Mesodermal cell (in vitro differentiated cells): ENCODE results near the gene MEMO1.
A peak's percentile ranks its signal among the peaks of the same experiment; 100 is the strongest.

Experiments
- H3K27ac ChIP-seq: 2 replicates; pipeline ENCODE4 v1.7.0; 2013; ENCODE audit warnings: mild to moderate bottlenecking, low read depth, low read length, moderate library complexity; ENCODE audit not compliant: severe bottlenecking
- H3K36me3 ChIP-seq: 2 replicates; pipeline ENCODE4 v1.7.1; 2013; ENCODE audit warnings: mild to moderate bottlenecking, low read length, moderate library complexity; ENCODE audit not compliant: control insufficient read depth, insufficient read depth
- H3K4me1 ChIP-seq: one replicate; pipeline ENCODE4 v1.7.1; 2013; ENCODE audit warnings: mild to moderate bottlenecking, low read length; ENCODE audit not compliant: insufficient read depth, control insufficient read depth, poor library complexity, severe bottlenecking
- H3K4me3 ChIP-seq: 2 replicates; pipeline ENCODE4 v1.7.0; 2013; ENCODE audit warnings: low read length, control low read depth, mild to moderate bottlenecking; ENCODE audit not compliant: insufficient read depth, poor library complexity, severe bottlenecking; ENCODE audit errors: extremely low read depth
- H3K9me3 ChIP-seq: 2 replicates; pipeline ENCODE4 v1.7.1; 2013; ENCODE audit warnings: mild to moderate bottlenecking, low read length, moderate library complexity; ENCODE audit not compliant: control insufficient read depth
- WGBS, 2 experiments: methylation state at CpG; one replicate each; pipeline ENCODE4 v1.1.5; 2013; ENCODE audit warnings: missing lambda C conversion rate in 2 of 2; ENCODE audit not compliant: insufficient coverage in 2 of 2; 5-methylcytosine and 5-hydroxymethylcytosine counted together

The MEMO1 gene

GRCh38 chr2:31997653-31998052, 13.2 kb downstream of the MEMO1 start:
- WGBS, 2 experiments, result 82 to 100% methylated on average over 2 to 3 of the region's 3 CpGs
- H3K9me3 ChIP-seq, result no peaks in the 10 kb centered on the region
- H3K27ac ChIP-seq, result no peak overlapping the region
- no peak overlapping the region for H3K4me3 ChIP-seq
- peaks cover 7% of the 10 kb centered on the region for H3K36me3 ChIP-seq
- H3K4me1 ChIP-seq, result no peaks in the 10 kb centered on the region

- WGBS, 2 experiments, result 96 to 98% methylated on average over 6 of the region's 6 CpGs
- H3K9me3 ChIP-seq, result no peaks in the 10 kb centered on the region
- H3K36me3 ChIP-seq, result peaks cover 3% of the 10 kb centered on the region
- H3K4me1 ChIP-seq, result no peaks in the 10 kb centered on the region
- no peak overlapping the region for H3K4me3 ChIP-seq
- no peak overlapping the region for H3K27ac ChIP-seq
These were observed 14.1 kb downstream of the MEMO1 start for GRCh38 chr2:31996571-31997150.

- no peak overlapping the region for H3K4me3 ChIP-seq
- WGBS, 2 experiments, result 88 to 93% methylated on average over 3 to 4 of the region's 4 CpGs
These were observed 17.9 kb downstream of the MEMO1 start for GRCh38 chr2:31992934-31993333.

GRCh38 chr2:31992025-31992579, 18.7 kb downstream of the MEMO1 start:
- Histone ChIP-seq H3K27ac (no peak overlapping the region), H3K4me1 (no peaks in the 10 kb centered on the region), H3K9me3 (no peaks in the 10 kb centered on the region), H3K36me3 (no peaks in the 10 kb centered on the region), H3K4me3 (no peak overlapping the region)
- WGBS, 2 experiments, result 100% methylated on average over 1 to 2 of the region's 3 CpGs

More at GRCh38 chr2:31992934-31993333, 17.9 kb downstream of the MEMO1 start:
- H3K4me1 ChIP-seq, result no peaks in the 10 kb centered on the region
- H3K27ac ChIP-seq, result no peak overlapping the region
- H3K9me3 ChIP-seq, result no peaks in the 10 kb centered on the region
- no peaks in the 10 kb centered on the region for H3K36me3 ChIP-seq

- 85 to 87% methylated on average over 3 of the region's 4 CpGs for WGBS, 2 experiments
- no peaks in the 10 kb centered on the region for H3K36me3 ChIP-seq
- H3K9me3 ChIP-seq, result no peaks in the 10 kb centered on the region
- no peaks in the 10 kb centered on the region for H3K4me1 ChIP-seq
- no peak overlapping the region for H3K27ac ChIP-seq
- no peak overlapping the region for H3K4me3 ChIP-seq
These were observed 20.9 kb downstream of the MEMO1 start for GRCh38 chr2:31989946-31990345.

- no CpG with 5 or more reads among the region's 2 CpGs for WGBS, 2 experiments
- H3K27ac ChIP-seq, result no peak overlapping the region
- no peaks in the 10 kb centered on the region for H3K9me3 ChIP-seq
- H3K4me1 ChIP-seq, result no peaks in the 10 kb centered on the region
- H3K36me3 ChIP-seq, result no peaks in the 10 kb centered on the region
- no peak overlapping the region for H3K4me3 ChIP-seq
These were observed 23.2 kb downstream of the MEMO1 start for GRCh38 chr2:31987454-31988220.

- Histone ChIP-seq H3K4me1 (no peaks in the 10 kb centered on the region), H3K27ac (no peak overlapping the region), H3K9me3 (no peaks in the 10 kb centered on the region), H3K4me3 (no peak overlapping the region), H3K36me3 (no peaks in the 10 kb centered on the region)
- WGBS, 2 experiments, result 86 to 96% methylated on average over 1 to 3 of the region's 3 CpGs
These were observed 23.9 kb downstream of the MEMO1 start for GRCh38 chr2:31986906-31987305.

GRCh38 chr2:31983762-31984467, 26.9 kb downstream of the MEMO1 start:
- no peak overlapping the region for H3K27ac ChIP-seq
- no peaks in the 10 kb centered on the region for H3K36me3 ChIP-seq
- H3K9me3 ChIP-seq, result no peaks in the 10 kb centered on the region
- WGBS, 2 experiments, result 93% methylated on average over 2 to 3 of the region's 5 CpGs
- H3K4me3 ChIP-seq, result no peak overlapping the region
- no peaks in the 10 kb centered on the region for H3K4me1 ChIP-seq

- no peaks in the 10 kb centered on the region for H3K36me3 ChIP-seq
- H3K4me3 ChIP-seq, result no peak overlapping the region
- 80 to 97% methylated on average over 1 to 3 of the region's 6 CpGs for WGBS, 2 experiments
- H3K4me1 ChIP-seq, result no peaks in the 10 kb centered on the region
- H3K27ac ChIP-seq, result peak overlapping the region; percentile 25
- no peaks in the 10 kb centered on the region for H3K9me3 ChIP-seq
These were observed 30.0 kb downstream of the MEMO1 start for GRCh38 chr2:31980674-31981356.

GRCh38 chr2:31979956-31980355, 30.9 kb downstream of the MEMO1 start:
- Histone ChIP-seq H3K9me3 (no peaks in the 10 kb centered on the region), H3K27ac (no peak overlapping the region), H3K4me1 (no peaks in the 10 kb centered on the region), H3K4me3 (no peak overlapping the region), H3K36me3 (no peaks in the 10 kb centered on the region)
- 90 to 100% methylated on average over 1 to 2 of the region's 3 CpGs for WGBS, 2 experiments
